GM18861 (cell line): Measurements from ENCODE around the gene LMAN1L.

ENCODE experiments used
- ATAC-seq: cut with Tn5 transposase; IDR thresholded peaks from one replicate; pipeline ENCODE4 v1.9.1; 2021; ENCODE audit not compliant: unreplicated experiment

Gene LMAN1L

GRCh38 chr15:74812533-74812932, at the start of gene LMAN1L:
Gene LMAN1L, plus strand, starts transcription at chr15:74812835. Its CDS starts 20 bp downstream, at chr15:74812855.
- ATAC-seq = no peak

GRCh38 chr15:74763416-74763815, 49.2 kb upstream of the LMAN1L start:
- ATAC-seq = no peak

DNA sequence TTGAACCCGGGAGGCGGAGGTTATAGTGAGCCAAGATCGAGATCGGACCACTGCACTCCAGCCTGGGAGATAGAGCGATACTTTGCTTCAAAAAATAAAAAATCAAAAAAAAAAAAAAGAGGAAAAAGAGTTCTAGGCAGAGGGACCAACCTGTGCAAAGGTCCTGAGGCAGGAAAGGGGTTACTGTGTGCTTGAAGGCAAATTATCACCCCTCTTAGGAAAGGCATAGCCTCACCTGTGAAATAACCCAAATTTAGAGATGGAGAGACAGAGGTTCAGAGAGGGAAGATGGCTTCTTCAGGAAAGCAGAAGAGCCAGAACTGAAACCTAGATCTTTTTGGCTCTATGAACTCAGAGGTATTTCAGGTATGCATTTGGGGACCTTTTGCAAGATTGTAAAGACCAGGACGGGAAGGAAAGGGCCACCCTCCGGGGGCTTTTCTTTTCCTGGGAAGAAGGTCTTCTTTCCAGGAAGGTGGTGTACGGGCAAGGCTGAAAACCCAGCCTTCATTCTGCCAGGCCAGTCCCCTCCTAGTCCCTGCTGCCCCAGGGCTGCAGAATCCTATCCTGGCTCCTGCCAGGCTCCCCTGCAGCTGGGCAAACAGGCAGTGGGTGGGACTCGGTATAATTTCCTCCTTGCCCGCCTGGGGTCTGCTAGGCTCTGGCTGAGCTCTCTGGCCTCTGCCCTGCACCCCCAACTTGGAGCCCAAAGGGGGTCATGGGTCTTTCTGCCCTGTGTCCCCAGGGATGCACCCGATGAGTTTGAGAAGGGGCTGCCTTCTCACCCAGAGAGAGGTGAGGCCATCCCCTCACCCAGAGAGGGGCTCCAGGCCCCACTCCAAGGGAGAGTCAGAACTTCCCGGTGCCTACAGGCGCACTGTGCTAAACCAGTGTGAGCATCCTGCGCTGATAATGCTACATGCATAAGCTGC, 45.2 kb upstream of the LMAN1L start:
- ATAC-seq = no peak

- ATAC-seq = no peak
Measured at GRCh38 chr15:74768099-74768770, 44.4 kb upstream of the LMAN1L start.

DNA sequence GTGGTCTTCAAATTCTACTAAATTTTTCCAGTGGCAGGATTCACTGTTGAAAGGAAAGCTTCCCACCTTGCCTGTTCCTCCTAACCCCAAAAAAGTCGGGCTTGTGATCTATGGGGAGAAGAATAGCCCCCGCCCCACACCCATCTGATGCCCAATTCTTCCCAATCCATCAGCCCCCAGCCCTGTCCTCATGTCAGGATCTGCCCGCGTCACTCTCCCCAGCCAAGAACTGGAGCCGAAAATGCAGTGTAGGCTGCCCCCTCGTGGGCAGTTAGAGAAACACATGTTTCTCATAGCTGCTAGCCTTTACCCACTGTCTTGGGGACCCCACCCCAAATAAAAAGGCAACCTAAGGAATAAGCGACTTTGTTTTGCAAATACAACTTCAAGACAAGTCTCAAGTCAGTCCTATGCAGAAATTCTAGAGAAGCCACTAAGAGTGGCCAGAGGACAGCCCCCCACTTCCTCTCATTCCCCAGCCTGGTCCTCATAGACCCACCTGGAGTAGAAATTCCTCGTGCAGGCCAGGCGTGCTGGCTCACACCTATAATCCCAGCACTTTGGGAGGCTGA, 43.8 kb upstream of the LMAN1L start:
- no peak for ATAC-seq

DNA sequence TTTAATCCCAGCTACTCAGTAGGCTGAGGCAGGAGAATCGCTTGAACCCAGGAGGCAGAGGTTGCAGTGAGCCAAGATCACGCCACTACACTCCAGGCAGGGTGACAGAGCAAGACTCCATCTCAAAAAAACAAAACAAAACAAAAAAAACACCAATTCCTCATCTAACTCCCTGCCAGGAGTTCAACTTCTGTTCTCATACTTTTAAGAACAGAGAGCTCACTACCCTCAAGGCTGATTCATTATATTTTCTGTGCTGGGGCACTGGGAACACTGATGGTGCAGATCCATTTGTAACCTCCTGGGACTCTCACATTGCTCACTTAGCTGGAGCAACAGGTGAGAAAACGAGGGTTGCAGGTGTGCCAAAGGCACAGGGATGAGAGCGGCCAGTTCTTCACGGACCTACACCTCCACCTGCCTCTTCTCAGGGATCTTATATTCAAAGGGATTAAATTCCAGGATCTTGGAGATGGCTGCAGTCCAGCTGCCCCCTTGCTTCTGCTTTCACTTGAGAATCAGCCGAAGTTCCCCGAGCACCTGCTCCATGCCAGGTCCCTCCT, 43.1 kb upstream of the LMAN1L start:
- no peak for ATAC-seq

- ATAC-seq = no peak
Measured at GRCh38 chr15:74770211-74770903, 42.3 kb upstream of the LMAN1L start.

DNA sequence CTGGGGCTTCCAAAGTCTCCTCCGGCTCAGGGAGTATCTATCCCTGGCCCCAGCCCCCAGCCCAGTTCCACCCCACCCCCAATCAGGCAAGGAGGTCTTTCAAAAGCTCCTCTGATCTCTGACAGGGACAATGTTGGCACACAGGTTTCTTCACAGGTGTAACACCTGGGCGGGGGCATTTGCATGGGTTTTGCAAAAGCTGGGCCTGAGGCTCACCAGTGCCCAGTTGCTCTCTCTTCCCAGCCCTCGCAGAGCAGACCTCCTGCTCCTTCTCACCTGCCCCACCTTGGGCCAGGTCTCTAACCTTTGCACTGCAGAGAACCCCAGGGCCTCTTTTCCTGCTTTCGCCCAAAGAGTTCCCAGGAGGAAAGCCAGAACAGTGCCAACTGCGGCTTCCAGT, 39.3 kb upstream of the LMAN1L start:
- no peak for ATAC-seq

GRCh38 chr15:74773731-74774252, 38.8 kb upstream of the LMAN1L start:
- no peak for ATAC-seq

DNA sequence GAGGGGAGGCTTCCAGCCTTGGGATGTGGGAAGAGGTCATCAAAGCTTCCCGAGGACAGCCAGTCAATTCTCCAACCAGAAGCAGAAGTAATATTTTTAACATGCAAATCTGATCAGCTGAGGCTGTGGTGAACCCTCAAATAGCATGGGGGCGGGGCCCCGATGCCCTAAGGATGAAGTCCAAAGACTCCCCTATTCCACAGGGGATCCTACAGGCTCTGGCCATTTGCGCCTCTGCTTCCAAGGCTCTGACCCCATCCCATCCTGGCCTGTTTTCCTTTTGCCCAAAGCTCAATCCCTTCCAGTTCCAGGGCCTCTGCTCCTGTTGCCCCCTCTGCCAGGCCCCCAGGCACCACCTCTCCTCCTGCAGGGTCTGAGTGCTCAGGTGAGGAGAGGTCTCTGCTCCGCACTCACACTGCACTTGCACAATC, 37.5 kb upstream of the LMAN1L start:
- ATAC-seq = no peak

GRCh38 chr15:74775894-74776293, 36.7 kb upstream of the LMAN1L start:
- no peak for ATAC-seq

DNA sequence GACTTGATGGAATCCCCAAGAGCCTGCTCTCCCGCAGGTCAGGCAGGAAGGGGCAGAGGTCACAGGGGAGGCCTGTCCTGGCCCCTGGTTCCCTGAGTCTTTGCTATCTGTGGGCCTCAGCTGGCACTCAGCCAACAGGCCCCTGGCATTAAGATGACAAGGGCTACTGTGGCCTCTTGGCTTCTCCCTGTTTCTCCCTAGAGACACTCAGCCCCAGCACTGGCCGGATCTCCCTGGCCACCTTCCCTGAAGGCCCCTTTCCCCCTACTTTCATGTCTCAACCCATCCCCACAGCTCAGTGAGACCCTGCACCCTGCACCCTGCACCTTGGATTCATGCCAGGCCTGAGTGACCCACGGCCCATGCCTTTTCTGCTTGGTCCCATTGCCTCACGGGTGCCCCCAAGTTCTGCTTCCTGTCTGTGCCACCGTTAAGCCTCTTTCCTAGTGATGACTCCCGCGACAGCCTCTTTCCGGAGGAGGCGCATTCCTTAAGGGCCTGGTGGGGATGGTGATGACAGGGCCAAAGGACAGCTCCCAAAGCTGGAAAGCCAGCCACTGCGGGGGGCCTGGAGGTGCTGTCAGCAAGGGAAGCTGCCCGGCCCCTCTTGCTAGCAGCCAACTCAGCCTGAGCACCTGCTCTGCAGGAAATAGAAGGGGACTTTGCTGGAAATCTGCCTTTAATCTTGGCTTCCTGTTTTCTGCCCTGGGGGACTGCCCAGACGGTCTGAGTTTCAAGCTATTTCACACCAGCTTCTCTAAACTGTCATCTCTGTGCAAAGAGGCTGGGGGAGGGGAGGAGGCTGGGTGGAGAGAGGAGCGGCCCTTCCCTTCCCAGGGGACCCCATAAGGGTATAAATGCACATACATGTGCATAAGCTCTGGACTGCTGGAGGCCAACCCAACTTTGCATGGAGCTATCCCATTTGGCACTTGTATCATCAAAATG, 35.5 kb upstream of the LMAN1L start:
- ATAC-seq = peak; percentile 34

DNA sequence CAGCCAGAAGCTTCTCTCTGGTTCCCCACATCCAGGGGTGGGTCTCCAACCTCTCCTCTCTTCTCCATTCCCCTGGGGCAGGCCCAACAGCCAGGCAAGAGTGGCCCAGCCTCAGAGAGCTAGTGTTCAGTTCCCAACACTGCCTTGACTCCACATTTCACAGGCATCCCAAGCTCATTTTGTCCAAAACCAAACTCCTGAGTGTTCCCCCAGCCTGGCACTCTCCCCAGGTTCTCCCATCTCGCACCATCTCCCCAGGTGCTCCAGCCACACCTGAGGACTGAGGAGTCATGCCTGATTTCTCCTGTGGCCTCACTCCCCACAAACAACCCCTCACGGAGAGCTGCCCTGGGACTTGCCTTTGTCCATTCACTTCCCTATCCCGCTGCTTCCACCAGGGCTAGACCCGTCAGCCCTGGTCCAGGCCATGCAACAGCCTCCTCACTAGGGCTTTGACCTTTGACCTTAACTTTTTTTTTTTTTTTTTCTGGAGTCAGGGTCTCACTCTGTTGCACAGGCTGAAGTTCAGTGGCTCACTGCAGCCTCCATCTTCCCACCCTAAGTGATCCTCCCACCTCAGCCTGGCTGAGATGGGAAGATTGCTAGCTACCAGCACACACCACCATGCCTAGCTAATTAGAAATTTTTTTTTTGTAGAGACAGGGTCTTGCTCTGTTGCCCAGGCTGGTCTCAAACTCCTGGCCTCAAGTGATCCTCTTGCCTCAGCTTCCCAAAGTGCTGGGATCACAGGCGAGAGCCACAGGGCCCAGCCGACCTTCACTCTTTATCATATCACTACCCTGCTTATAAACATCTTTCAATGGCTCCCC, 34.7 kb upstream of the LMAN1L start:
- ATAC-seq = peak; percentile 0

DNA sequence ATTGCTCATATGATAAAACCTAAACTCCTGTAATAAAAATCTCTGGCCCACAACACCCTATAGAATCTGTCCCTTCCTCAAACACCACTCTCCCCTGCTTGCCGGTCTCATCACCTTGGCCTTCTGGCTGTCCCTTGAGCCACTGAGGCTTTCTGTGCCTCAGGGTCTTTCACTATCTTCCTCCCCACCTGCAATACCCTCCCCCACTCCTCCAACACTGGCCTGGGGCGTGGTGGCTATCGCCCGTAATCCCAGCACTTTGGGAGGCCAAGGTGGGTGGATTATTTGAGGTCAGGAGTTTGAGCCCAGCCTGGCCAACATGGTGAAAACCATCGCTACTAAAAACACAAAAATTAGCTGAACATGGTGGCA, 34.0 kb upstream of the LMAN1L start:
- no peak for ATAC-seq

DNA sequence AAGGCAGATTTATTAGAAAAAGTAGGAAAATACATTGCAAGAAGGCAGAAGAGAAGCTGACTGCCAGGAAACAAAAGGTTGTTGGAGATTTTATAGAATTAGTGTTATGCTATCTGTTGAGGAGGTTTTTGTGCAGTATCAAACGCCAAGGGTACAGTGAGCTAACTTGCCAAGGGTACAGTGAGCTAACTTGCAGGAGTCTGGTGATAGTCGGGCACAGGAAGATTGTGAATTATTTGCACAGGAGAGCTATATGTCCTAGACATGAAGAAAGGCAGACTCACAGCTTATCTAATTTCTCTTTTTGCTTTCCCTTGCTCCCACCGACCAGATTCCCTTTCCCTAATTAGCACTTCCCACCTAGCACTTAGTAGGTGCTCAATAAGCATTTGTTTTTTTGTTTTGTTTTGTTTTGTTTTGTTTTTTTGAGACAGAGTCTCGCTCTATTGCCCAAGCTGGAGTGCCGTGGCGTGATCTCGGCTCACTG, 33.4 kb upstream of the LMAN1L start:
- no peak for ATAC-seq

DNA sequence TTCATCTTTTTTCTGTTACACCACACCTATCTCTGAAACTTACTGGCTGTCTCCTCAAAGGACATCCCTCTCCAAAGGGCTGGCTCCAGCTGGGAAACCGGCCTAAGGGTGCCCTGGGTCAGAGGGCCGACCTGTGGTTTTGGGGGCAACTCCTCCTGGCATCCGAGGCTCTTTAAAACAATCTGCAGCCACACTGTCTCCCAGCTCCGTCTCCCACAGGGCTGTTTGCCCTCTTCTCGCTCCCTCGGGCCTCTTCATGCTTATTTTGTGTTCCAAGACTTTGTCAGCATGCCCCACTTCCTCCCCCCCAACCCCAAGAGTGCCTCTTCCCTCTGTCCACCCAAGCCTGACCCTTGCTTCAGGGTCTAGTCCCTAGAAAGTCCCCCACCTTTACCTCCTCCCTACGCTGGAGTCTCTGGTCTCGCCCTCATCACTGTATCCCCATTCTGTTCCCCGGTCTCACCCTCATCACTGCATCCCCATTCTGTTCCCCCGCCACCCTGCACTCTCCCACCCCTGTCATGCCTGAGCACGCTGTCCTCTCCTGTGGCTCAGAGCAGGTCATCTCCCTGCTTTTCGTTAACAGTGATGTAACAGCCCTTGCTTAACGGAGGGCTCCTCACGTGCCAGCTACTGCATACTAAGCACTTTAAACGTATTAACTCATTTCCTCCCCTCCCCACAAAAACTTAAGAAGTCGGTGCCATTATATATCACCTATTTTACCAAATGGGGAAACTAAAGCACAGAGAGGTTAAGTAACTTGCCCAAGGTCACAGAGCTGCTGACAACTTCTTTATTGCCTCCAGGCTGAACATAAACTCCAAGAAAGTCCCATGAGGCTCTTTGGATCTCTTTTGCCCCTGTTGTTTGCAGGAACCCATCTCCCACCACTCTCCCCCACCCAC, 31.9 kb upstream of the LMAN1L start:
- no peak for ATAC-seq

DNA sequence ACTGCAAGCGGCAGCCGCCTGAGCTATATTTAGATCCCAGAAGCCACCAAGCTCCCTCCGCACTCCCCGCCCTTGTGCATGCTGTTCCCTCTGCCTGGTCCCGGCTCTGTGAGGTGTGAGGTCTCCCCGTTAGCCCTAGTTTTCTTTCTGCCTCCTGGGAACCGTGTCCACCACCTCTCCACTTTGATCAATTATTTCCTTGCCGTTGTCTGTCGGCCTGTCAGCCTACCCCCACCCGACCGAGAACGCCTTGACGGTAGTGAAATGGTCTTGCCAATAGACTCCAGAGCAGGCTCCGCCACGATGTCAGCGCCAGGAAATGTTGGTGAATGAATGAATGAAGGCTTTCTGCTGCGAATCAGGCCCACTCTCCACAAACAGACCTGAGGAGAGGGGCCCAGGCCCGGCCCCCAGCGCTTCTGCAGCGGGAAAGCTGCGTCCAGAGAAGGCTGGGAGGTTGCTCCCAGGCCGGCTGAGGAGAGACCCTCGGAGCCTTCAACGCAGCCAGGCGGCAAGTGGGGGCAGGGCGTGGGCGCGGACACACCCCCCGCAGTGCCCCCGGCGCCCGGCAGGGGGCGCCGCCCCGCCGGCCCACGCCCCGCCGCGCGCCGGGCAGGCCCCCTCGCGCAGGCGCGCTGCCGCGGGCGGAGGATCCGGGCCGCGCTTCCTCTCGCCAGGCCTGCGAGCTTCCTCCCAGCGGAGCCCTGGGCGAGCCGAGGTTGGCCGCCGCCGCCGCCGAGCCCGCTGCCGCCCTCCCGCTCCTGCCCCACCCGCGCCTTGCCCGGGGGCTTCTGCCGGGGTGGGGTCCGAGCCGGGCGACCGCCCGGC, 31.0 kb upstream of the LMAN1L start, which contains the start of gene CSK:
Gene CSK, plus strand, starts transcription at position 650 of the 828 bp plus-strand sequence. CDS start 16,218 bp downstream, outside the sequence.
- ATAC-seq = no peak
